Panc1 (cell line): ENCODE measurements around the gene DCC.

Experiments used
- CTCF ChIP-seq: fragments of 450-650 bp; IDR thresholded peaks from 2 replicates; pipeline ENCODE4 v1.5.1; 2017; ENCODE audit warnings: mild to moderate bottlenecking
- POLR2AphosphoS5 ChIP-seq: IDR thresholded peaks from 2 replicates; pipeline ENCODE4 v1.6.1; 2012; ENCODE audit warnings: mild to moderate bottlenecking, low read depth, low read length, moderate library complexity
- REST ChIP-seq, 2 experiments: IDR thresholded peaks; 2 replicates each; pipeline ENCODE4 v1.6.1; 2011 to 2012; ENCODE audit warnings: low read depth in 2 of 2, control low read depth in 1 of 2, low read length in 1 of 2, mild to moderate bottlenecking in 1 of 2, moderate library complexity in 1 of 2; ENCODE audit not compliant: insufficient read depth in 1 of 2
- SIN3A ChIP-seq: IDR thresholded peaks from 2 replicates; pipeline ENCODE4 v1.6.1; 2012; ENCODE audit warnings: low read depth, mild to moderate bottlenecking, low read length, moderate library complexity, borderline replicate concordance; ENCODE audit not compliant: insufficient read depth
- TCF7L2 ChIP-seq: IDR thresholded peaks from 2 replicates; pipeline ENCODE4 v1.6.1; 2011; ENCODE audit warnings: mild to moderate bottlenecking, low read depth, low read length, inconsistent platforms

DNA sequence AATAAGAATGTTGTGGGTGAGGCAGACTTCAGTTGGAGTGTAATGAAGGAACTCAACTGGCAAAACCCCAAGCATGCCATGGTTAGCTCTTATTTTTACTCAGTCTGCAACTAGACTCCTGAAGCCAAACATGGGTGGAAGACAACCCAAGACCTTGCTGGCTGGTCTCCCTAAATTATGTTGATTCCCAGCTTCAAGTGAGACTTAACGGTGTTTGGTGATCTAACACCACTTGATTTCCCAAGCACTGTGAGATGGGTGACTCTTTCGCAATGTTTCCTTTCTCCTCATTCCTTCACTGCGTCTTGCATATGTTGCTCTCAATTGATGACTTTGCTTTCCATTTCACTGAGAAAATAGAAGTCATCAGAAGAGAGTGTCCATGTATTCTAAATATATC lies 693.1 kb downstream of the DCC start:
- TF ChIP-seq CTCF (no peak), REST (IDR thresholded peaks at IDR 0.05; ENCODE audit: insufficient read depth in 1 of 2, low read depth in 2 of 2, low read length in 1 of 2) (no peak), POLR2AphosphoS5 (no peak), TCF7L2 (no peak), SIN3A (no peak)
